Stimulated activated CD4-positive, alpha-beta T cell treated with anti-CD3 and anti-CD28 coated beads, Interleukin-15, amount 100 ng/mL, for 24 hours (primary cell): ENCODE measurements around the gene B4GALT2.

Experiments used
- DNase-seq: peaks from one replicate; pipeline ENCODE4 v3.0.0-alpha.2; 2020

Gene B4GALT2

GRCh38 chr1:43971336-43971980 is 7.6 kb upstream of the B4GALT2 start:
- DNase-seq = no peak

GRCh38 chr1:43973981-43974442 is 5.0 kb upstream of the B4GALT2 start:
- DNase-seq = peak; percentile 23

GRCh38 chr1:43974443-43975248 is 4.4 kb upstream of the B4GALT2 start, which contains the start of gene ATP6V0B:
Gene ATP6V0B (plus strand): TSS chr1:43974960. CDS start chr1:43975041, 81 bp downstream.
- peak; percentile 98 for DNase-seq

- peak; percentile 33 for DNase-seq
Measured at GRCh38 chr1:43975249-43975961, 3.6 kb upstream of the B4GALT2 start.

GRCh38 chr1:43976045-43976444 is 3.0 kb upstream of the B4GALT2 start:
- DNase-seq = no peak

- no peak for DNase-seq
Measured at GRCh38 chr1:43976890-43977289, 2.1 kb upstream of the B4GALT2 start.

- DNase-seq = no peak
Measured at GRCh38 chr1:43977376-43978263, 1.4 kb upstream of the B4GALT2 start.

GRCh38 chr1:43978264-43978550 is 803 bp upstream of the B4GALT2 start:
- DNase-seq = no peak

GRCh38 chr1:43979261-43979527 is 184 bp downstream of the B4GALT2 start:
- no peak for DNase-seq

- peak; percentile 69 for DNase-seq
Measured at GRCh38 chr1:43979528-43980254, 681 bp downstream of the B4GALT2 start.

GRCh38 chr1:43980255-43981134 is 1.5 kb downstream of the B4GALT2 start:
- no peak for DNase-seq

- no peak for DNase-seq
Measured at GRCh38 chr1:43981135-43981491, 2.1 kb downstream of the B4GALT2 start.

- no peak for DNase-seq
Measured at GRCh38 chr1:43981636-43982035, 2.6 kb downstream of the B4GALT2 start.

- DNase-seq = no peak
Measured at GRCh38 chr1:43982241-43982640, 3.2 kb downstream of the B4GALT2 start.

GRCh38 chr1:43982808-43983207 is 3.8 kb downstream of the B4GALT2 start:
- DNase-seq = no peak

- no peak for DNase-seq
Measured at GRCh38 chr1:43983253-43983899, 4.4 kb downstream of the B4GALT2 start.

- no peak for DNase-seq
Measured at GRCh38 chr1:43984855-43985254, 5.8 kb downstream of the B4GALT2 start.

GRCh38 chr1:43985984-43986595 is 7.1 kb downstream of the B4GALT2 start:
- no peak for DNase-seq

- DNase-seq = no peak
Measured at GRCh38 chr1:43986712-43987111, 7.7 kb downstream of the B4GALT2 start.

- no peak for DNase-seq
Measured at GRCh38 chr1:43987159-43987902, 8.3 kb downstream of the B4GALT2 start.
